K562 (cell line): ENCODE data around the gene THBS2. TPM values are rescaled to one million over a fixed set of nuclear protein-coding genes. Genes with fewer than 3 reads are reported as not detected.

ENCODE experiments used
- ARID1B ChIP-seq: fragments of 450-650 bp; IDR thresholded peaks from 2 replicates; pipeline ENCODE4 v1.6.1; 2016; ENCODE audit warnings: antibody characterized with exemption, mild to moderate bottlenecking, inconsistent platforms
- ATF7 ChIP-seq: fragments of 450-650 bp; IDR thresholded peaks from 2 replicates; pipeline ENCODE4 v1.7.1; 2014; ENCODE audit warnings: mild to moderate bottlenecking, moderate library complexity
- HDAC1 ChIP-seq, 2 experiments: fragments of 450-650 bp; IDR thresholded peaks; 2 replicates each; pipeline ENCODE4 v1.6.1; 2016 to 2017; ENCODE audit warnings: inconsistent platforms in 1 of 2, mild to moderate bottlenecking in 1 of 2, moderate library complexity in 1 of 2
- HNRNPK ChIP-seq: fragments of 200-400 bp; formaldehyde crosslinking; IDR thresholded peaks from one replicate; pipeline ENCODE4 v1.6.1; 2018; ENCODE audit warnings: mild to moderate bottlenecking, low read depth, low read length; ENCODE audit not compliant: poor library complexity, severe bottlenecking
- LARP7 ChIP-seq: fragments of 450-650 bp; IDR thresholded peaks from 2 replicates; pipeline ENCODE4 v1.6.1; 2016
- NFE2 ChIP-seq: IDR thresholded peaks from 2 replicates; pipeline ENCODE4 v1.6.1; 2014; ENCODE audit warnings: antibody characterized with exemption, low read depth
- RFX5 ChIP-seq: IDR thresholded peaks from 2 replicates; pipeline ENCODE4 v1.6.1; 2011; ENCODE audit warnings: low read depth, mild to moderate bottlenecking, improper control_type of control experiment, low read length
- SOX6 ChIP-seq: fragments of 450-650 bp; IDR thresholded peaks from 2 replicates; pipeline ENCODE4 v1.6.1; 2014; ENCODE audit warnings: mild to moderate bottlenecking
- SPI1 ChIP-seq: IDR thresholded peaks from 2 replicates; pipeline ENCODE4 v1.6.1; 2011; ENCODE audit warnings: low read depth, low read length, control low read depth, borderline replicate concordance
- ZNF133 ChIP-seq: fragments of 250-450 bp; sonication (Bioruptor Pico); IDR thresholded peaks from 2 replicates; pipeline ENCODE4 v1.4.0; 2020; ENCODE audit warnings: mild to moderate bottlenecking
- ZNF140 ChIP-seq: fragments of 250-450 bp; sonication (Bioruptor Pico); IDR thresholded peaks from 2 replicates; pipeline ENCODE4 v1.8.0; 2021; ENCODE audit warnings: moderate library complexity, mild to moderate bottlenecking, inconsistent platforms
- ZNF584 ChIP-seq: fragments of 200-800 bp; sonication (Bioruptor generic); IDR thresholded peaks from 2 replicates; pipeline ENCODE4 v1.6.1; 2016; ENCODE audit warnings: low read depth, mild to moderate bottlenecking, missing genetic modification characterization, missing compliant biosample characterization
- ZNF695 ChIP-seq: fragments of 450-650 bp; formaldehyde crosslinking; IDR thresholded peaks from 2 replicates; pipeline ENCODE4 v1.4.0; 2020; ENCODE audit warnings: mild to moderate bottlenecking, moderate library complexity
- ZNF696 ChIP-seq: fragments of 250-450 bp; sonication (Bioruptor Pico); conservative IDR thresholded peaks from 2 replicates; pipeline ENCODE4 v1.4.0; 2020; ENCODE audit warnings: mild to moderate bottlenecking, moderate library complexity
- polyA plus RNA-seq, 8 experiments: library from polyadenylated mRNA; depleted of rRNA in 4 of 8; stranded (reverse) in 5 of 8; unstranded in 3 of 8; fragments of >200 nt; fragmentation: Nextera tagmentation in 2 of 8; fragmentation: Illumina TruSeq in 1 of 8; extraction: Ambion mirVana in 2 of 8; extraction: Trizol in 1 of 8; gene quantifications; 2 replicates each; pipeline versions ENCODE4 v1.2.1 to v1.2.3, GENCODE V29; 2011 to 2014; ENCODE audit warnings: inconsistent platforms in 1 of 8, missing spikeins in 1 of 8
- total RNA-seq, 7 experiments: library from RNA; depleted of rRNA in 6 of 7; stranded (reverse); fragments of >200 nt in 6 of 7; fragmentation: Illumina TruSeq in 2 of 7; extraction: Trizol in 2 of 7; gene quantifications; 2 replicates each; pipeline versions ENCODE4 v1.2.1 to v1.2.3, GENCODE V29; 2011 to 2021; ENCODE audit warnings: low replicate concordance in 1 of 7
- TF ChIP-seq, protein P1 (sequence below), 2 experiments: fragments of 450-650 bp in 1 of 2; sonication (generic) in 1 of 2; formaldehyde crosslinking in 1 of 2; IDR thresholded peaks; 2 replicates each; pipeline versions ENCODE4 v1.7.1 to v1.9.0; 2016 to 2022; ENCODE audit warnings: inconsistent platforms in 1 of 2, mild to moderate bottlenecking in 1 of 2, missing genetic modification reagents in 1 of 2
- TF ChIP-seq, protein P2 (sequence below): sonication (generic); formaldehyde crosslinking; IDR thresholded peaks from 2 replicates; pipeline ENCODE4 v1.8.0; 2022; ENCODE audit warnings: mild to moderate bottlenecking, low read depth, missing genetic modification reagents
- TF ChIP-seq, protein P3 (sequence below): fragments of 150-350 bp; conservative IDR thresholded peaks from 2 replicates; pipeline ENCODE4 v1.6.1; 2014; ENCODE audit warnings: low read length

THBS2 gene
- total and polyA plus RNA-seq, 9 of the 15 experiments (the other 6 are each of a cell fraction or from before 2014, with no cell fraction given), result 0.03 to 0.11 (median 0.03) TPM; not detected in 6

DNA sequence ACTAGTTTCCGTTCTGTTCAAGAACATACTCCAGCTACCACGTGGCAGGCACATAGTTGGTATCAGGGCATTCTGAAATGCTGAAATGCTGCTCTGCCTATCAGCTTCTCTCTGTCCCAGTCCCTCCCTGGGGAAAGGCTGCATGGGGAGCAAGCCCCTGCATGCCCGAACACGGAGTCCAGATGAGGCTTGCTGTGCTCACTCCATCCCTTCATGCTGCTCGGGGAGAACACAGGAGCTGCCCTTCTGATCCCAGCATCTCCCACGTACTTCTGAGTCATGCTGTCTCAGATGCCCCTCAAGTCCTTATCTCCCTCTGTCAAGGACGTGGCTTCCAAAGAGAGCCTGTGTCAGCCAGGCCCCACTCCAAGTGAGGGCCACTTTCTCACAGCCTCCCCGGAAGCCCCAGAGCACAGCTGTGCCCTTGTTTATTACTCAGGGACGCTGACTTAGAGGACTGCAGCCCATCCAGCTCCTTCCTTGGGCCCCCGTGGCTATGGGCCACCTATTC lies 29.4 kb downstream of the THBS2 start (continued):
- TF ChIP-seq, protein P1, sequence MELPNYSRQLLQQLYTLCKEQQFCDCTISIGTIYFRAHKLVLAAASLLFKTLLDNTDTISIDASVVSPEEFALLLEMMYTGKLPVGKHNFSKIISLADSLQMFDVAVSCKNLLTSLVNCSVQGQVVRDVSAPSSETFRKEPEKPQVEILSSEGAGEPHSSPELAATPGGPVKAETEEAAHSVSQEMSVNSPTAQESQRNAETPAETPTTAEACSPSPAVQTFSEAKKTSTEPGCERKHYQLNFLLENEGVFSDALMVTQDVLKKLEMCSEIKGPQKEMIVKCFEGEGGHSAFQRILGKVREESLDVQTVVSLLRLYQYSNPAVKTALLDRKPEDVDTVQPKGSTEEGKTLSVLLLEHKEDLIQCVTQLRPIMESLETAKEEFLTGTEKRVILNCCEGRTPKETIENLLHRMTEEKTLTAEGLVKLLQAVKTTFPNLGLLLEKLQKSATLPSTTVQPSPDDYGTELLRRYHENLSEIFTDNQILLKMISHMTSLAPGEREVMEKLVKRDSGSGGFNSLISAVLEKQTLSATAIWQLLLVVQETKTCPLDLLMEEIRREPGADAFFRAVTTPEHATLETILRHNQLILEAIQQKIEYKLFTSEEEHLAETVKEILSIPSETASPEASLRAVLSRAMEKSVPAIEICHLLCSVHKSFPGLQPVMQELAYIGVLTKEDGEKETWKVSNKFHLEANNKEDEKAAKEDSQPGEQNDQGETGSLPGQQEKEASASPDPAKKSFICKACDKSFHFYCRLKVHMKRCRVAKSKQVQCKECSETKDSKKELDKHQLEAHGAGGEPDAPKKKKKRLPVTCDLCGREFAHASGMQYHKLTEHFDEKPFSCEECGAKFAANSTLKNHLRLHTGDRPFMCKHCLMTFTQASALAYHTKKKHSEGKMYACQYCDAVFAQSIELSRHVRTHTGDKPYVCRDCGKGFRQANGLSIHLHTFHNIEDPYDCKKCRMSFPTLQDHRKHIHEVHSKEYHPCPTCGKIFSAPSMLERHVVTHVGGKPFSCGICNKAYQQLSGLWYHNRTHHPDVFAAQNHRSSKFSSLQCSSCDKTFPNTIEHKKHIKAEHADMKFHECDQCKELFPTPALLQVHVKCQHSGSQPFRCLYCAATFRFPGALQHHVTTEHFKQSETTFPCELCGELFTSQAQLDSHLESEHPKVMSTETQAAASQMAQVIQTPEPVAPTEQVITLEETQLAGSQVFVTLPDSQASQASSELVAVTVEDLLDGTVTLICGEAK (IDR thresholded peaks at IDR 0.05), result no peak
- TF ChIP-seq, protein P1 (CRISPR knock-in tag; IDR thresholded peaks at IDR 0.05), result no peak
- TF ChIP-seq SOX6 (no peak), ARID1B (peak; percentile 70), NFE2 (peak; percentile 67), SPI1 (no peak), ZNF695 (CRISPR knock-in tag) (no peak), ZNF696 (CRISPR knock-in tag) (no peak), ZNF584 (CRISPR knock-in tag) (no peak), ATF7 (no peak), HDAC1 (IDR thresholded peaks at IDR 0.05) (no peak), LARP7 (no peak), HNRNPK (no peak), ZNF140 (CRISPR knock-in tag) (no peak), RFX5 (no peak), ZNF133 (CRISPR knock-in tag) (no peak)
- TF ChIP-seq, protein P2, sequence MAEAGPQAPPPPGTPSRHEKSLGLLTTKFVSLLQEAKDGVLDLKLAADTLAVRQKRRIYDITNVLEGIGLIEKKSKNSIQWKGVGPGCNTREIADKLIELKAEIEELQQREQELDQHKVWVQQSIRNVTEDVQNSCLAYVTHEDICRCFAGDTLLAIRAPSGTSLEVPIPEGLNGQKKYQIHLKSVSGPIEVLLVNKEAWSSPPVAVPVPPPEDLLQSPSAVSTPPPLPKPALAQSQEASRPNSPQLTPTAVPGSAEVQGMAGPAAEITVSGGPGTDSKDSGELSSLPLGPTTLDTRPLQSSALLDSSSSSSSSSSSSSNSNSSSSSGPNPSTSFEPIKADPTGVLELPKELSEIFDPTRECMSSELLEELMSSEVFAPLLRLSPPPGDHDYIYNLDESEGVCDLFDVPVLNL (CRISPR knock-in tag), result no peak
- TF ChIP-seq, protein P3, sequence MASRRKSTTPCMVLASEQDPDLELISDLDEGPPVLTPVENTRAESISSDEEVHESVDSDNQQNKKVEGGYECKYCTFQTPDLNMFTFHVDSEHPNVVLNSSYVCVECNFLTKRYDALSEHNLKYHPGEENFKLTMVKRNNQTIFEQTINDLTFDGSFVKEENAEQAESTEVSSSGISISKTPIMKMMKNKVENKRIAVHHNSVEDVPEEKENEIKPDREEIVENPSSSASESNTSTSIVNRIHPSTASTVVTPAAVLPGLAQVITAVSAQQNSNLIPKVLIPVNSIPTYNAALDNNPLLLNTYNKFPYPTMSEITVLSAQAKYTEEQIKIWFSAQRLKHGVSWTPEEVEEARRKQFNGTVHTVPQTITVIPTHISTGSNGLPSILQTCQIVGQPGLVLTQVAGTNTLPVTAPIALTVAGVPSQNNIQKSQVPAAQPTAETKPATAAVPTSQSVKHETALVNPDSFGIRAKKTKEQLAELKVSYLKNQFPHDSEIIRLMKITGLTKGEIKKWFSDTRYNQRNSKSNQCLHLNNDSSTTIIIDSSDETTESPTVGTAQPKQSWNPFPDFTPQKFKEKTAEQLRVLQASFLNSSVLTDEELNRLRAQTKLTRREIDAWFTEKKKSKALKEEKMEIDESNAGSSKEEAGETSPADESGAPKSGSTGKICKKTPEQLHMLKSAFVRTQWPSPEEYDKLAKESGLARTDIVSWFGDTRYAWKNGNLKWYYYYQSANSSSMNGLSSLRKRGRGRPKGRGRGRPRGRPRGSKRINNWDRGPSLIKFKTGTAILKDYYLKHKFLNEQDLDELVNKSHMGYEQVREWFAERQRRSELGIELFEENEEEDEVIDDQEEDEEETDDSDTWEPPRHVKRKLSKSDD, result no peak
